ENCODE results near the gene SEC14L2. TPM values are rescaled to one million over a fixed set of nuclear protein-coding genes. Genes with fewer than 3 reads are reported as not detected.

The SEC14L2 gene
- 51.3 and 60.8 TPM in 2 replicates for total RNA-seq (2021)
- percentile 71 among the genes with signal in this experiment for Bru-seq, nascent RNA
- BruChase-seq, experiment 1, labeled RNA remaining after a 2-hour chase, result percentile 72 among the genes with signal in this experiment
- percentile 79 among the genes with signal in this experiment for BruChase-seq, experiment 2, labeled RNA remaining after a 6-hour chase
- long read RNA-seq, full-length matches to known transcripts, result 7 of 13 reads
- long read RNA-seq, partial matches to known transcripts, result 3 of 13 reads
- long read RNA-seq, other reads (novel, unspliced or antisense), result 3 of 13 reads

- peaks cover 5% of the 10 kb centered on the region; the same call in 1 of the 2 replicates for H3F3A ChIP-seq (ENCODE audit: insufficient read depth, low read depth)
- H3K36me3 ChIP-seq (ENCODE audit: low read depth), result no peaks in the 10 kb centered on the region
- intact Hi-C loops (cut with micrococcal nuclease; ENCODE audit: unreplicated experiment), result loop anchor here (1.0 to 10.0 kb wide), 2 partner anchors 27 to 292 kb away; no protein-coding TSS in a partner anchor
- H4K20me1 ChIP-seq (ENCODE audit: insufficient read depth), result no peaks in the 10 kb centered on the region; the same call in 1 of the 2 replicates
- peaks cover 41% of the 10 kb centered on the region for H3K79me2 ChIP-seq (ENCODE audit: low read depth)
- CTCF ChIA-PET, result interaction anchor here (0.6 to 1.6 kb wide), 9 partner anchors 10 to 229 kb away, joined by 3 to 13 read pairs (median 3); partner anchors contain the start of genes MTFP1 and RNF215
- DNase-seq, result peak; percentile 40 to 64
- H3K9me2 ChIP-seq (ENCODE audit: insufficient read depth), result no peaks in the 10 kb centered on the region
- POLR2A ChIA-PET (ENCODE audit: unreplicated experiment), result interaction anchor here (0.6 to 1.9 kb wide), 7 partner anchors 12 to 925 kb away, joined by 3 to 20 read pairs (median 5); partner anchors contain the start of gene MTFP1
- H3K4me3 ChIP-seq, result peak within 1 kb of the TSS; percentile 69
- H3K27ac ChIP-seq, result no peak within 1 kb of the TSS
- TF ChIP-seq EZH2 (IDR thresholded peaks at IDR 0.05; ENCODE audit: low read depth) (no peak), CTCF (conservative IDR thresholded peaks at IDR 0.05) (no peak)
- TSS peak; percentile 66 for BruUV-seq (replicated peaks)
- peak within 1 kb of the TSS; percentile 100 for H3K4me2 ChIP-seq
- H3K4me1 ChIP-seq (replicated peaks; ENCODE audit: insufficient read depth), result peaks cover 32% of the 10 kb centered on the region
- H3K9me3 ChIP-seq (ENCODE audit: insufficient read depth, low read depth), result no peaks in the 10 kb centered on the region
- H2AFZ ChIP-seq, result peak within 1 kb of the TSS; percentile 78
- H3K27me3 ChIP-seq (ENCODE audit: insufficient read depth, low read depth), result no peaks in the 10 kb centered on the region
Observed at GRCh38 chr22:30396871-30397655, at the start of gene SEC14L2. SEC14L2 (plus strand) TSS chr22:30397018; CDS start chr22:30397117, 99 bp downstream.

GRCh38 chr22:30347255-30347892, 49.4 kb upstream of the SEC14L2 start:
- Histone ChIP-seq H3K9me3 (ENCODE audit: insufficient read depth, low read depth) (no peaks in the 10 kb centered on the region), H3K4me3 (no peak overlapping the region), H3K27ac (no peak overlapping the region), H4K20me1 (ENCODE audit: insufficient read depth) (peaks cover 51% of the 10 kb centered on the region), H3K4me2 (no peak overlapping the region), H3K9me2 (ENCODE audit: insufficient read depth) (no peaks in the 10 kb centered on the region), H3K79me2 (ENCODE audit: low read depth) (peaks cover 49% of the 10 kb centered on the region), H3K36me3 (ENCODE audit: low read depth) (peaks cover 55% of the 10 kb centered on the region), H3K4me1 (replicated peaks; ENCODE audit: insufficient read depth) (no peaks in the 10 kb centered on the region), H3K27me3 (ENCODE audit: insufficient read depth, low read depth) (no peaks in the 10 kb centered on the region), H2AFZ (no peak overlapping the region), H3F3A (ENCODE audit: insufficient read depth, low read depth) (0 out of 2 replicates have a peak, but pooled peaks cover 15% of the 10 kb centered on the region)
- BruUV-seq (replicated peaks), result no TSS peak
- ChIA-PET POLR2A (ENCODE audit: unreplicated experiment) (no interaction called here), CTCF (interaction anchor here (0.6 kb wide), 1 partner anchor 64 kb away, joined by 3 read pairs; no protein-coding TSS in a partner anchor)
- DNase-seq, result no peak
- intact Hi-C loops (cut with micrococcal nuclease; ENCODE audit: unreplicated experiment), result no loop called here
- no peak for TF ChIP-seq CTCF (conservative IDR thresholded peaks at IDR 0.05)
- TF ChIP-seq EZH2 (IDR thresholded peaks at IDR 0.05; ENCODE audit: low read depth), result no peak

GRCh38 chr22:30348404-30348803, 48.4 kb upstream of the SEC14L2 start:
- H4K20me1 ChIP-seq (ENCODE audit: insufficient read depth), result peaks cover 58% of the 10 kb centered on the region
- BruUV-seq (replicated peaks), result no TSS peak
- no peaks in the 10 kb centered on the region for H3K9me3 ChIP-seq (ENCODE audit: insufficient read depth, low read depth)
- DNase-seq, result no peak
- H2AFZ ChIP-seq, result no peak overlapping the region
- POLR2A ChIA-PET (ENCODE audit: unreplicated experiment), result no interaction called here
- H3K79me2 ChIP-seq (ENCODE audit: low read depth), result peaks cover 57% of the 10 kb centered on the region
- CTCF ChIA-PET, result no interaction called here
- 0 out of 2 replicates have a peak, but pooled peaks cover 15% of the 10 kb centered on the region for H3F3A ChIP-seq (ENCODE audit: insufficient read depth, low read depth)
- intact Hi-C loops (cut with micrococcal nuclease; ENCODE audit: unreplicated experiment), result no loop called here
- no peak overlapping the region for H3K27ac ChIP-seq
- no peak overlapping the region for H3K4me2 ChIP-seq
- H3K27me3 ChIP-seq (ENCODE audit: insufficient read depth, low read depth), result no peaks in the 10 kb centered on the region
- H3K9me2 ChIP-seq (ENCODE audit: insufficient read depth), result no peaks in the 10 kb centered on the region
- no peak overlapping the region for H3K4me3 ChIP-seq
- peaks cover 52% of the 10 kb centered on the region for H3K36me3 ChIP-seq (ENCODE audit: low read depth)
- no peak for TF ChIP-seq CTCF (conservative IDR thresholded peaks at IDR 0.05)
- no peak for TF ChIP-seq EZH2 (IDR thresholded peaks at IDR 0.05; ENCODE audit: low read depth)
- H3K4me1 ChIP-seq (replicated peaks; ENCODE audit: insufficient read depth), result no peaks in the 10 kb centered on the region
